Activated CD8-positive, alpha-beta T cell treated with anti-CD3 and anti-CD28 coated beads for 36 hours (primary cell): ENCODE data around the gene UBE3B. TPM values are rescaled to one million over a fixed set of nuclear protein-coding genes. Genes with fewer than 3 reads are reported as not detected.

Experiments
- ATAC-seq: fragments of 200-7000 bp; cut with Tn5 transposase; one replicate; pipeline ENCODE4 v1.10.0; 2021; ENCODE audit warnings: mild to moderate bottlenecking, moderate library complexity
- CTCF ChIA-PET: fragments of 350-600 bp; sonication (Branson Sonifier 250); formaldehyde crosslinking; loops from one replicate; lab custom pipeline; 2021; ENCODE audit warnings: antibody characterized with exemption; lab: Charles Lee
- POLR2A ChIA-PET: fragments of 350-600 bp; sonication (Branson Sonifier 250); formaldehyde crosslinking; loops from one replicate; lab custom pipeline; 2021; ENCODE audit warnings: antibody characterized with exemption; lab: Charles Lee
- DNase-seq: peaks from one replicate; pipeline ENCODE4 v3.0.0-alpha.2; 2020
- H3K27ac Mint-ChIP-seq: one replicate; pipeline ENCODE4 v1.8.0; 2021; ENCODE audit warnings: mild to moderate bottlenecking, mixed read lengths
- H3K27me3 Mint-ChIP-seq: one replicate; pipeline ENCODE4 v1.8.0; 2021; ENCODE audit warnings: mixed read lengths
- H3K36me3 Mint-ChIP-seq: one replicate; pipeline ENCODE4 v1.8.0; 2021; ENCODE audit warnings: low read depth, mixed read lengths
- H3K4me1 Mint-ChIP-seq: one replicate; pipeline ENCODE4 v1.8.0; 2021; ENCODE audit warnings: low read depth, mixed read lengths
- H3K4me3 Mint-ChIP-seq: one replicate; pipeline ENCODE4 v1.8.0; 2021; ENCODE audit warnings: mild to moderate bottlenecking, moderate library complexity, mixed read lengths
- H3K9me3 Mint-ChIP-seq: one replicate; pipeline ENCODE4 v1.8.0; 2021; ENCODE audit warnings: mixed read lengths
- intact Hi-C: fragments of 100-400 bp; cut with micrococcal nuclease; formaldehyde crosslinking; loops from one replicate; pipeline ENCODE4 v1.10.0; 2022
- total RNA-seq, 2 experiments: library from RNA; stranded (reverse); gene quantifications; one replicate each; pipeline ENCODE4 v1.2.3, GENCODE V29; 2021
- TF ChIP-seq, protein P1 (sequence below): fragments of 200-600 bp; IDR thresholded peaks from one replicate; pipeline ENCODE4 v1.8.0; 2022; ENCODE audit warnings: antibody characterized with exemption, mild to moderate bottlenecking

The UBE3B gene
- total RNA-seq, 2 experiments from 2014 or later, result 22.5 to 24.9 TPM

DNA sequence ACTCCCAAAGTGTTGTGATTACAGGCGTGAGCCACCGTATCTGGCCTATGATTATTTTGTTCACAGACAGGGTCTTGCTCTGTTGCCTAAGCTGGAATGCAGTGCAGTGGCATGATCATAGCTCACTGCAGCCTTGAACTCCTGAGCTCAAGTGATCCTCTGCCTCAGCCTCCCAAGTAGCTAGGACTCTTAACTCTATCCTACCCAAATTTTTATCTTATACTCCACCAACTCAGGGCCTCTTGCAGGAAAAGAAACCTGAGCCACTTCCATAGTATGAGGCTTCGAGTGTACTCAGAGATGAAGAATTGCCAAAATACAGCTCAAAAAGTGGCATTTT is 95.0 kb downstream of the UBE3B start:
- Mint-ChIP-seq H3K36me3 (peaks cover 39% of the 10 kb centered on the region), H3K9me3 (peaks cover 2% of the 10 kb centered on the region), H3K27me3 (no peaks in the 10 kb centered on the region), H3K4me3 (peak overlapping the region; percentile 96), H3K4me1 (peaks cover 28% of the 10 kb centered on the region), H3K27ac (peak overlapping the region; percentile 97)
- intact Hi-C loops, result no loop called here
- DNase-seq (no peak), ATAC-seq (no peak)
- ChIA-PET POLR2A (interaction anchor here (0.6 to 1.6 kb wide), 4 partner anchors 11 to 393 kb away, joined by 3 read pairs; partner anchors contain the start of genes KCTD10 and UBE3B), CTCF (interaction anchor here (1.1 to 6.1 kb wide), 3 partner anchors 24 to 95 kb away, joined by 4 to 39 read pairs (median 5); partner anchors contain the start of genes KCTD10 and UBE3B)
- TF ChIP-seq, protein P1, sequence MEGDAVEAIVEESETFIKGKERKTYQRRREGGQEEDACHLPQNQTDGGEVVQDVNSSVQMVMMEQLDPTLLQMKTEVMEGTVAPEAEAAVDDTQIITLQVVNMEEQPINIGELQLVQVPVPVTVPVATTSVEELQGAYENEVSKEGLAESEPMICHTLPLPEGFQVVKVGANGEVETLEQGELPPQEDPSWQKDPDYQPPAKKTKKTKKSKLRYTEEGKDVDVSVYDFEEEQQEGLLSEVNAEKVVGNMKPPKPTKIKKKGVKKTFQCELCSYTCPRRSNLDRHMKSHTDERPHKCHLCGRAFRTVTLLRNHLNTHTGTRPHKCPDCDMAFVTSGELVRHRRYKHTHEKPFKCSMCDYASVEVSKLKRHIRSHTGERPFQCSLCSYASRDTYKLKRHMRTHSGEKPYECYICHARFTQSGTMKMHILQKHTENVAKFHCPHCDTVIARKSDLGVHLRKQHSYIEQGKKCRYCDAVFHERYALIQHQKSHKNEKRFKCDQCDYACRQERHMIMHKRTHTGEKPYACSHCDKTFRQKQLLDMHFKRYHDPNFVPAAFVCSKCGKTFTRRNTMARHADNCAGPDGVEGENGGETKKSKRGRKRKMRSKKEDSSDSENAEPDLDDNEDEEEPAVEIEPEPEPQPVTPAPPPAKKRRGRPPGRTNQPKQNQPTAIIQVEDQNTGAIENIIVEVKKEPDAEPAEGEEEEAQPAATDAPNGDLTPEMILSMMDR, result no peak

DNA sequence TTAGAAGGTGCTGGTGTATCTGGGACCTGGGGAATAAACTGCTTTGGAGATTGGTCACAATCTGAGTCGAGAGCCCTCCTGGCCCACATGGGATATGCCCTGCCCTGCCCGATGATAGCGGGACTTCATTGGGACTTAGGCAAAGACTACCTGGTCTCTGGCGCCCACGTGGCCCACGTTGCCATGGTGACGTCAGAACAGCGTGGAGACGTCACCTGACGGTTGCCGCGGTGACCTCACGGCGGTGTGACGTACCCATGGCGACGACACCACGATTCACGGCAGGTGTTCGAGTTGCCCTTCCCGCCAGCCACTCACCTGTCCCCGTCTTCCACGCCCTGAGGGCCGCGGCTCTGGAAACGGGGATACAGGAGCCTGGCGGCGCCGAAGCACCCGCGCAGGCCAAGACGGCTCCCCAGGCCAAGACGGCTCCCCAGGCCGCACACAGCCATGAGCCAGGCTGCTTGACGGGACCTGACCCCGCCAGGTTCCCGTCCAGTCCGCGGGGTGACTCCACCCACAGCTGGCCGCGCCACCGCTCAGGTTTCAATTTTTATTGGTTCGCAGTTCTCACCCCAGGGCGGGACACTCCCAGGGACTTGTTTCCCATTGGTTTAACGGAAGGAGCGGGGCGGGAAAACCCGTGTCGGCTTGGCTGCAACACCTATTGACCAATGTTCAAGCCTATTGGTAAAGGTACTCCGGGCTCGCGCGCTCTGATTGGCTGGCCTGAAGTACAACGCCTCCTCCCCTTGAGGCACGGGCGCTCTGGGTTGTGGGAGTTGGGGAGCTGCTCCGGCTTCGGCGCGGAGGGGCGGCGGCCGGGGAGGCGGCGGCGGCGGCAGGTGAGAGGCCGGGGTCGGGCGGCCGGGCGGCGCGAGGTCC is 95.8 kb downstream of the UBE3B start, which contains the start of the genes MMAB and MVK:
Gene MMAB (minus strand): TSS at position 476 of the 885 bp plus-strand sequence. CDS start 24 bp downstream, at position 452.
Gene MVK (plus strand): TSS at position 766 of the 885 bp plus-strand sequence. CDS start 1,029 bp downstream, outside the sequence.
- ChIA-PET CTCF (interaction anchor here (0.9 to 6.1 kb wide), 12 partner anchors 11 to 272 kb away, joined by 3 to 39 read pairs (median 5); partner anchors contain the start of genes FAM222A, KCTD10 and UBE3B), POLR2A (interaction anchor here (1.0 kb wide), 2 partner anchors 20 to 96 kb away, joined by 3 to 6 read pairs; partner anchors contain the start of genes KCTD10 and UBE3B)
- H3K4me1 Mint-ChIP-seq, result peaks cover 28% of the 10 kb centered on the region
- H3K4me3 Mint-ChIP-seq, result peak within 1 kb of the TSS; percentile 96
- peaks cover 39% of the 10 kb centered on the region for H3K36me3 Mint-ChIP-seq
- H3K27me3 Mint-ChIP-seq, result no peaks in the 10 kb centered on the region
- TF ChIP-seq, protein P1, result no peak
- DNase-seq, result peak; percentile 100
- intact Hi-C loops, result no loop called here
- H3K27ac Mint-ChIP-seq, result peak within 1 kb of the TSS; percentile 97
- H3K9me3 Mint-ChIP-seq, result peaks cover 2% of the 10 kb centered on the region
- ATAC-seq, result peak; percentile 98

DNA sequence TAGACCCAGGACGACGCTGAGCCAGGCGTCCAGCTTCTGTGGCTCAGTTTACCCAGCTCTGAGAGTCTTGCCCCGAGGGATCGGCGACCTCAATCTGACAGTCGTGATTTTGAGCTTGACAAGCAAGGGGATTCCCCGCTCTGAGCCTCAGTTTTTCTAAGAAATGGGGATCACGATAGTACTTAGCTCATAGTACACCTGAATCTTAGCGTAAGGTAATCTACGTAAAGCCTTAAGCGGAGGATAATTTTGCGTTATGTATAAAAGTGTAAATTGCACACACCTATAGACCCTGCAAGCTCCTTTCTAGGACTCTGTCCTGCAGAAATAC is 96.4 kb downstream of the UBE3B start:
- H3K9me3 Mint-ChIP-seq, result peaks cover 2% of the 10 kb centered on the region
- peak overlapping the region; percentile 96 for H3K4me3 Mint-ChIP-seq
- ATAC-seq, result peak; percentile 3
- TF ChIP-seq, protein P1, result no peak
- peaks cover 28% of the 10 kb centered on the region for H3K4me1 Mint-ChIP-seq
- DNase-seq, result no peak
- peaks cover 44% of the 10 kb centered on the region for H3K36me3 Mint-ChIP-seq
- intact Hi-C loops, result no loop called here
- peak overlapping the region; percentile 97 for H3K27ac Mint-ChIP-seq
- no peaks in the 10 kb centered on the region for H3K27me3 Mint-ChIP-seq
- ChIA-PET POLR2A (interaction anchor here (1.0 kb wide), 1 partner anchor 20 kb away, joined by 6 read pairs; no protein-coding TSS in a partner anchor), CTCF (interaction anchor here (0.8 to 6.1 kb wide), 12 partner anchors 11 to 271 kb away, joined by 3 to 39 read pairs (median 5); partner anchors contain the start of gene FAM222A)

DNA sequence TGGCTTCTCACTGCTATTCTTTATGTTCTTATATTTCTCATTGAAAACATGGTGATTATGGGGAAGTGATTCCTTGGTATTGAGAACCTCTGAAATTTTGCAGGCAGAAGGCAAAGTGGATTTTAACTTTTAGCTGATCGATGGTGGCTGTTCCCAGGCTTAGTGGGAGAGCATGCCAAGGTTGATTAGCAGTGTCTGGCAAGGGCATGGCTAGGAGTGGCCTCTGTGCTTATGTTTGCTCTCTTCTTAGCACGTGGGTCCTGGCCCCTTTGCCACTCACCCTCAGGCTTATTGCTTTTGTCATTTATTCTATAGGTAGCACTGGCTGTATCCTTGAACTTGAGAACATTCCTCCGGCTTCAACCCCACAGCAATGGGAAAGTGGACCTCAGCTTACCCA is 98.2 kb downstream of the UBE3B start:
- CTCF ChIA-PET, result interaction anchor here (6.1 kb wide), 1 partner anchor 21 kb away, joined by 39 read pairs; no protein-coding TSS in a partner anchor
- H3K36me3 Mint-ChIP-seq, result peaks cover 42% of the 10 kb centered on the region

More for the DNA sequence above, 98.2 kb downstream of the UBE3B start:
- TF ChIP-seq, protein P1, result no peak
- no peak for ATAC-seq
- peaks cover 2% of the 10 kb centered on the region for H3K9me3 Mint-ChIP-seq
- POLR2A ChIA-PET, result interaction anchor here (0.6 kb wide), 1 partner anchor 288 kb away, joined by 3 read pairs; no protein-coding TSS in a partner anchor
- intact Hi-C loops, result no loop called here
- no peak for DNase-seq
- peaks cover 23% of the 10 kb centered on the region for H3K4me1 Mint-ChIP-seq
- H3K27ac Mint-ChIP-seq, result no peak overlapping the region
- no peaks in the 10 kb centered on the region for H3K27me3 Mint-ChIP-seq
- no peak overlapping the region for H3K4me3 Mint-ChIP-seq
